GM21723 (cell line): ENCODE results near the gene TSPAN4.

Source experiments
- ATAC-seq: cut with Tn5 transposase; IDR thresholded peaks from one replicate; pipeline ENCODE4 v1.9.1; 2021; ENCODE audit warnings: mild to moderate bottlenecking, moderate library complexity; ENCODE audit not compliant: unreplicated experiment

TSPAN4 gene

GRCh38 chr11:833114-833791 is 9.4 kb upstream of the TSPAN4 start:
- peak; percentile 27 for ATAC-seq

GRCh38 chr11:833849-834311 is 8.8 kb upstream of the TSPAN4 start:
- no peak for ATAC-seq

GRCh38 chr11:834371-835316 is 8.0 kb upstream of the TSPAN4 start:
- ATAC-seq: no peak

- ATAC-seq: no peak
Measured at GRCh38 chr11:836274-836673, 6.4 kb upstream of the TSPAN4 start.

- no peak for ATAC-seq
Measured at GRCh38 chr11:836700-837099, 6.0 kb upstream of the TSPAN4 start.

- ATAC-seq: no peak
Measured at GRCh38 chr11:837189-837989, 5.3 kb upstream of the TSPAN4 start.

GRCh38 chr11:837990-838307 is 4.7 kb upstream of the TSPAN4 start:
- no peak for ATAC-seq

- no peak for ATAC-seq
Measured at GRCh38 chr11:838441-839279, 4.0 kb upstream of the TSPAN4 start.

- no peak for ATAC-seq
Measured at GRCh38 chr11:839280-839623, 3.4 kb upstream of the TSPAN4 start.

- no peak for ATAC-seq
Measured at GRCh38 chr11:839875-840617, 2.6 kb upstream of the TSPAN4 start.

GRCh38 chr11:841981-842369 is 677 bp upstream of the TSPAN4 start:
- peak; percentile 32 for ATAC-seq

GRCh38 chr11:843086-843734 is 558 bp downstream of the TSPAN4 start:
- no peak for ATAC-seq

GRCh38 chr11:843818-844692 is 1.4 kb downstream of the TSPAN4 start:
- ATAC-seq: no peak

GRCh38 chr11:844693-845644 is 2.3 kb downstream of the TSPAN4 start:
- ATAC-seq: no peak

- no peak for ATAC-seq
Measured at GRCh38 chr11:845872-846495, 3.3 kb downstream of the TSPAN4 start.

GRCh38 chr11:846496-847098 is 3.9 kb downstream of the TSPAN4 start:
- ATAC-seq: no peak
